ENCODE data around the gene OLFM1.
A peak's percentile ranks its signal among the peaks of the same experiment; 100 is the strongest.

The OLFM1 gene

DNA sequence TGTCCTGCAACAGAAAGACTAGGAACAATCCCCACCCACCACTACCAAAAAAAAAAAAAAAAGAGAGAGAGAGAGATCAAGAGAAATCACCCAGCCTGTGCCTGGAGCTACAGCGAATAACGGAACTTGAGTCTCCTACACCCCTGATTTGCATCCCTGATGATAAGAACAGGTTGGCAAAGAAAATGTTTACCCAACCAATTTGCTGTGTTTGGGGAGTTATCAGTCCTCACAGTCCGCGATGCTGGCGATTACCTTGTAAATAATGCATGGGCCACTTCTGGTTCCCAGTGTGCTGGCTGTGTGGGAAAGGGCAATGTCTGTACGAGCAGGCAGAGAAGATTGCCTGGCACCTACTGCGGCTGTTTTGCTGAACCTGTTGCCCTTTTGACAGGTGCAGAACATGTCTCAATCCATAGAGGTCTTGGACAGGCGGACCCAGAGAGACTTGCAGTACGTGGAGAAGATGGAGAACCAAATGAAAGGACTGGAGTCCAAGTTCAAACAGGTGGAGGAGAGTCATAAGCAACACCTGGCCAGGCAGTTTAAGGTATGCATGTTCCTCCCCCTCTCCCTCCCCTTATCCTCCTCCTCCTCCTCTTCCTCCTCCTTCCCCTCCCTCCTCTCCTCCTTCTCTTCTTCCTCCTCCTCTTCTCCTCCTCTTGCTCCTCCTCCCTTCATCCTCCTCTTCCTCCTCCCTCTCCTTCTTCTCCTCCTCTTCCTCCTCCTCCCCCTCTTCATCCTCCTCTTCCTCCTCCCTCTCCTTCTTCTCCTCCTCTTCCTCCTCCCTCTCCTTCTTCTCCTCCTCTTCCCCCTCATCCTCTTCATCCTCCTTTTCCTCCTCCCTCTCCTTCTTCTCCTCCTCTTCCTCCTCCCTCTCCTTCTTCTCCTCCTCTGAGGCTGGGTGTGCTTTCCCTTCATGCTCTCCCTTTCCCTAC is 8.3 kb downstream of the OLFM1 start:
- no peak for TF ChIP-seq POLR2A (IDR thresholded peaks at IDR 0.05; ENCODE audit: low read depth, low read length)
- DNase-seq (ENCODE audit: insufficient read length, low spot score) (no peak), FAIRE-seq (no peak)

DNA sequence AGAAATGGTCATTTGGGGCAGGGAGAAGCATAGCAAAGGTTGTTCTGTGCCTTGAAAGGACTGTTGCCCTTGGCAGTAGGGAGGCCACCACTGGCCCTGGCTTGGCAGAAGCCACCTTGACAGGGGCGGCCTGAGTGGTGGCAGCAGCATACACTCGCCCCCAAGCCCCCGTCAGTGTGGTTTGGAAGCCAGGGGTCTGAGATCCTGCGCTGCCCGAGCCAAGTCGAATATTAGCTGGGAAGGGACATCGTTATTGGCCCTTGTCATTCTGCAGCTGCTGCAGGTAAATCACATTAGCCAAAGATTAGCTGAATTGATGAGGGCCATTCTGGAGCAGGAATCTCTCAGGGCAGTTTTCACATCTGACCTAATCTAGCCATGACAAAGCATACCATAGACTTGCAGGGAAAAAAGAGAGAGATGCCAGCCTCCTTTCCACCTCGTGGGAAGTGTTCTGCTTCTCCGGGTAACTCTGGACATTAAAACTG is 9.0 kb downstream of the OLFM1 start:
- no peak for TF ChIP-seq POLR2A (IDR thresholded peaks at IDR 0.05; ENCODE audit: low read depth, low read length)
- DNase-seq (ENCODE audit: insufficient read length, low spot score): no peak
- no peak for FAIRE-seq

DNA sequence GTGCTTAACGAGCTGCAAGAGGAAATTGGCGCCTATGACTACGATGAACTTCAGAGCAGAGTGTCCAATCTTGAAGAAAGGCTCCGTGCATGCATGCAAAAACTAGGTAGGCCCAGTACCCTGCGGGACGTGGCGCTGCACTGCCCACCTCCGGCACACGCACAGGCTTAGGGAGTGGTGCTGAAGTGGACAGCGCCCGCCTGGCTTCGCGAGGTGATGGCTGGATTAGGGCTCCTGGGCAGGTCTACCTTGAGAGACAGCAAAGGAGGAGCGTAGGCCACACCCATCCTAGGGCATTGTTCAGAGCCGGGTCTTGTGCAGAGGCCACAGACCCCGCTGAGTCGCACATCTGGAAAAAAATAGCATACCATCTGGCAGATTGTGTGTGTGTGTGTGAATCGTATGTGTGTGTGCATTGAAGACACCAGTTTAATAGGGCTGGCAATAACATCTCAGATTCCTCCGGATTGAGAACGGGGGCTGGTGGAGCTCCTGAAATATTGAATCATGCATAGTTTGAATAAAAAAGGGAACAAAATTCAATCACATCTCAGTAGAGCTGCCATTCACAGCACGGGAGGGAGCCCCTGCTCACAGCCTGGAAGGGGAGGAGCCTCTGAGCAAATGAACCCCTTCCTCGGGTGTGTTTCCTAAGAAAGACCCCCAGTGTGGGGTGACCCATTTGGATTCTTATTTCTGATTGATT is 11.1 kb downstream of the OLFM1 start:
- peak; percentile 53 for DNase-seq (ENCODE audit: insufficient read length, low spot score)
- no peak for TF ChIP-seq POLR2A (IDR thresholded peaks at IDR 0.05; ENCODE audit: low read depth, low read length)
- FAIRE-seq: no peak

DNA sequence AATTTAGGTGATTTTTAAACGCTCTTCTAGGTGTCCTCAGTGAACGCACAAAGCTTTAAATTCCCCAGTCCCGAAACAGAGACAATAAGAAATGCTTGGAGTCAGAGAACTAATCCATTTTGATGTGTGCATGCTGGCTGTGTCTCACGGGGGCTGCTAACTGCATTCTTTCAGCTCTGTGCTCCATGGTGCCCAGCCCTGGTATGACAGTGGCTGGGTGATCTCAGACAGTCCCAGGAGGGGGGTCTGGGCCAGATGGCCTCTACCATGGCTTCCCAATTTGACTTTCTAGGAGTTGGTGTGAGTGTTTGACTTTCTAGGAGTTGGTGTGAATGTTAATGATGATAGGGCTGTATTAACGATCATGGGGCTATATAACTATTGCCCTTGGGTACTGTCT is 12.1 kb downstream of the OLFM1 start:
- DNase-seq (ENCODE audit: insufficient read length, low spot score) (no peak), FAIRE-seq (no peak)
- no peak for TF ChIP-seq POLR2A (IDR thresholded peaks at IDR 0.05; ENCODE audit: low read depth, low read length)

DNA sequence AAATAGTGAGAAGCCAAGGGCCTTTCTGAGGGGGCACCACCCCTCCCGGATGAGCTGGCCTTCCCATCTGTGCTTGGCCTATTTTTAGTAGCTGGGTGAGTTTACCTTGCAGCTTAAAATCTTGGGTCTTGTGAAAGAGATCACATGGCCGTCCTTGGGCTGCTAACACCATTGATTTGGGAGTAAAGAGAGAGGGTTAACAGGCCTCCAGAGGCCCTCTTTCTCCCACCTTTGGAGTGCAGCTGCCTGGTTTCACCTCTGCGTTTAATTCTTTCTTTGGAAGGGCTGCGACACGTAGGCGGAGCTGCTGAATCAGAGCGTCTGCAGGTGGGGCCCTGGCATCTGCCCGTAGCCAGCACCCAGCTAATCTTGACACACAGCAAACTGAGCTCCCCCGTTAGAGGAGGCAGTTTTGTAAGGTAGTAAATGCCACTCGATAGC is 12.8 kb downstream of the OLFM1 start:
- DNase-seq (ENCODE audit: insufficient read length, low spot score) (no peak), FAIRE-seq (no peak)
- no peak for TF ChIP-seq POLR2A (IDR thresholded peaks at IDR 0.05; ENCODE audit: low read depth, low read length)

DNA sequence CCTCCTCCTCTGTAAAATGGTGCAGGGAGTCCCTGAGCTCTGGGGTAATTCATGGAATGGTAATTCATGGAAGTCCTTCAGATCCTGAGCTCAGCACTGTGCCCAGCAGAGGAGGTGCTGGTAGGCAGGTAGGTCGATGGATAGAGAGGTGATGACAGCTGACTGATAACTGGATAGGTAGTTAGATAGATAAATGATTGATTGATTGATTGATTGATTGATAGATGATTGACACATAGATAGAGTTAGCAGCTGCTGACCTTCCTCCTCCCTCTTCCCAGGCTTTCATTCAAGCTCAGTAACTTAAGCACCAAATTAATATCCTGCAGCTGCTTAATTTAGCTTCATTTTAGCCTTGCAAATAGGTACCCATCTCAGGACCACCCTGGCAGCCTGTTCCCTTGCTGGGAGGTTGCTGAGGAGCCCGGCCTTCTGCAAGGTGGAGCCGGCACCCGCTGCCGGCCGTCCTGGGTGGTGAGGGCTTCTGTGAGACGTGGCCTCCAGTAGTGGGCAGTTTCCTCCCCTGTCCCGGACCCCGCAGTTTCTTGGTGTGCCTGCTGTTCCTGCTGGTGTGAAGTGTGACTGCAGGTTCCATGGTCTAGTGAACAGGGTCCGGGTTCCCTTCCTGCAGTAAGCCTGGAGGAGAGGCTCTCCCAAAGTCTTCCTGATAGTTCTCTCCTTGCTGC is 13.4 kb downstream of the OLFM1 start:
- no peak for FAIRE-seq
- DNase-seq (ENCODE audit: insufficient read length, low spot score): no peak

DNA sequence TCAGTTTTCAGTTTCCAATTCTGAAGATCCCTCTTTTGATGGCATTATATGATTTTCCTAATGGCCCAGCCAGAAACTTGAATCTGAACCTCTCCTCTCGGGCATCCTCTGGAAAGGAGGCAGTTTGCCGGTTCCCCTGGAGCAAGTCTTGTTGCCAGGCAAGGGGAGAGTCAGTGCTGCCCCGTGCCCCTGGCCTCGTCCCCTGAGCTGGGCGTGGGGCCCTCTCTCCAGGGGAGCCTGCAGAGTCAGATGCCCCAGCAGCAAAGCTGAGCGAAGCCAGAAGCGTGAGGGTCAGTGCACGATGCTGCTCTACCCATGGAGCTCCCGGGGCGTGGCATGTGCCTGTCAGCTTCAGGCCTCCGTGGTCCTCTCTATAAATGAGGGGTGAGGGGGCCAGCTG is 14.0 kb downstream of the OLFM1 start:
- TF ChIP-seq POLR2A (IDR thresholded peaks at IDR 0.05; ENCODE audit: low read depth, low read length): no peak
- no peak for FAIRE-seq

More for the DNA sequence above, 13.4 kb downstream of the OLFM1 start:
- no peak for TF ChIP-seq POLR2A (IDR thresholded peaks at IDR 0.05; ENCODE audit: low read depth, low read length)

DNA sequence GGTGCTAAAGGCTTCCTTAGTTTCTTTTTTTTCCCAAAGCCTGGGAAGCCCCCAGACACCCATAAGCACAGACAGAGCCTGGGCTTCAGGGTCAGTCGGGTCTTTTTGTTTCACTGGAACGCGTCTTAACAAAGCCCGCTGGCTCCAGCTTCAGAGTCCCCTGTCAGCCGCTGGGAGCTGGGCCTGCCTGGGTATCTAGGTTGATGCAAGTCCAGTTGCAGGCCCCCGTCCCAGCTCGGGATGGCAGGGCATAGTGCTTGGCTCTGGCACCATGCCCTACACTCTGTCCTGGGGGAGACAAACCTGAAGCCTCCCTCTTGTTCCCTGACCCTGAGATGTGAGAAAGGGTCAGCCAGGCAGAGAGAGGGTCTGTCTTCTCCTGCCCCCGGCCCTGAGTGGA is 14.5 kb downstream of the OLFM1 start:
- no peak for TF ChIP-seq POLR2A (IDR thresholded peaks at IDR 0.05; ENCODE audit: low read depth, low read length)
- no peak for DNase-seq (ENCODE audit: insufficient read length, low spot score)
- FAIRE-seq: no peak

More for the DNA sequence above, 14.0 kb downstream of the OLFM1 start:
- no peak for DNase-seq (ENCODE audit: insufficient read length, low spot score)

- FAIRE-seq: no peak
- TF ChIP-seq POLR2A (IDR thresholded peaks at IDR 0.05; ENCODE audit: low read depth, low read length): no peak
Observed at GRCh38 chr9:135102331-135102730, 14.9 kb downstream of the OLFM1 start.

GRCh38 chr9:135103001-135103446 is 15.6 kb downstream of the OLFM1 start:
- TF ChIP-seq POLR2A (IDR thresholded peaks at IDR 0.05; ENCODE audit: low read depth, low read length): no peak
- FAIRE-seq (no peak), DNase-seq (ENCODE audit: insufficient read length, low spot score) (no peak)

More at GRCh38 chr9:135102331-135102730, 14.9 kb downstream of the OLFM1 start:
- DNase-seq (ENCODE audit: insufficient read length, low spot score): no peak

DNA sequence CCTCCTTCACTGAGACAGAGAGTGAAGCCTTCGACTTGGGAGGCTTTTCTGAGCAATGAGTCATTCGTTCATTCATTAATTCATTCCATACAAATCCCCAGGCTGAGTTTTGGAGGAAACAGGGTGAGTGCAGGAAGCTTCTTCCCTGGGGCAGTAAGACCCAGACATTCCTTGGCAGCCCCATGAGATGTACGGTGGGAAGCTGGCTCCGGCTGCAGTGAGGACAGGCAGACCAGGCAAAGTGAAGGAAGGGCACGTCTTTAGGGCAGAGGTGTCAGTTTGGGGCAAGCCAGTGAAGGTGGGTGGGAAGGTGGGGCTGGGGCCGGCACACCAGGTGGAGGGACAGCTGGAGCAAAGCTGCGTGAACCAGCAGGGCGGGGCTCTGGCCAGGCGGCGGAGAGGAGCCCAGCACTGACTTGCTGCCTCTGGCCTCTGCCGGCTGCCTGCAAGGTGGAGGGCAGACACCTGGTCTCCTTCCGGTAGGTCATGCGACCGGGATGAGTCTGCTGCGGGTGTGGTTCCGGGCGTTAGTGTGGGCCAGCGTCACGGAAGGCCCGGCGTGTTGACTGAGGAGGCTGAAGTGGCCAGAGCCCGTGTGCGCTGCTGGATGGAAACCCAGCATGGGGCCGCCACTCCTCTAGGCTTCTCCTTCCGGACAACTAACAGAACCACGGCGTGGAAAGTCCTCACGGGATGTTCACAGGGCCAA is 16.6 kb downstream of the OLFM1 start:
- FAIRE-seq: no peak
- TF ChIP-seq POLR2A (IDR thresholded peaks at IDR 0.05; ENCODE audit: low read depth, low read length): no peak
- no peak for DNase-seq (ENCODE audit: insufficient read length, low spot score)

GRCh38 chr9:135104761-135105160 is 17.3 kb downstream of the OLFM1 start:
- no peak for FAIRE-seq
- DNase-seq (ENCODE audit: insufficient read length, low spot score): no peak
- TF ChIP-seq POLR2A (IDR thresholded peaks at IDR 0.05; ENCODE audit: low read depth, low read length): no peak

- TF ChIP-seq POLR2A (IDR thresholded peaks at IDR 0.05; ENCODE audit: low read depth, low read length): no peak
- FAIRE-seq: no peak
Observed at GRCh38 chr9:135105211-135105745, 17.8 kb downstream of the OLFM1 start.

More at GRCh38 chr9:135105211-135105745, 17.8 kb downstream of the OLFM1 start:
- no peak for DNase-seq (ENCODE audit: insufficient read length, low spot score)

Measured in H54 (cell line).